ENCODE measurements around the gene IL6.
"Not testable (repeated sequence)": the region's sequence is repeated elsewhere in the genome, so short reads cannot be mapped to it uniquely, and the experiment has no call there.

The IL6 gene

GRCh38 chr7:22729180-22729825 is 2.3 kb downstream of the IL6 start:
- no peak for DNase-seq

- DNase-seq: no peak
These were observed 3.2 kb downstream of the IL6 start for GRCh38 chr7:22730066-22730710.

- DNase-seq: peak; percentile 29
These were observed 4.1 kb downstream of the IL6 start for GRCh38 chr7:22730921-22731654.

GRCh38 chr7:22731766-22732165 is 4.8 kb downstream of the IL6 start:
- no peak for DNase-seq

- DNase-seq: no peak
These were observed 5.6 kb downstream of the IL6 start for GRCh38 chr7:22732556-22733126.

- peak; percentile 19 for DNase-seq
These were observed 6.8 kb downstream of the IL6 start for GRCh38 chr7:22733761-22734160.

- no peak for DNase-seq
These were observed 16.0 kb downstream of the IL6 start for GRCh38 chr7:22743014-22743413.

GRCh38 chr7:22751341-22751740 is 24.3 kb downstream of the IL6 start:
- no peak for DNase-seq

- no peak for DNase-seq
These were observed 30.5 kb downstream of the IL6 start for GRCh38 chr7:22757338-22757994.

- DNase-seq: no peak
These were observed 31.6 kb downstream of the IL6 start for GRCh38 chr7:22758576-22758975.

- DNase-seq: no peak
These were observed 32.7 kb downstream of the IL6 start for GRCh38 chr7:22759721-22760120.

GRCh38 chr7:22762866-22763265 is 35.9 kb downstream of the IL6 start:
- DNase-seq: no peak

GRCh38 chr7:22765609-22766008 is 38.6 kb downstream of the IL6 start:
- DNase-seq: no peak

GRCh38 chr7:22771194-22771871 is 44.3 kb downstream of the IL6 start:
- no peak for DNase-seq

- DNase-seq: no peak
These were observed 44.9 kb downstream of the IL6 start for GRCh38 chr7:22771872-22772228.

- no peak for DNase-seq
These were observed 45.9 kb downstream of the IL6 start for GRCh38 chr7:22772885-22773284.

GRCh38 chr7:22776964-22777363 is 50.0 kb downstream of the IL6 start:
- DNase-seq: no peak

GRCh38 chr7:22779730-22780323 is 52.8 kb downstream of the IL6 start:
- DNase-seq: not testable (repeated sequence)

GRCh38 chr7:22781230-22781711 is 54.3 kb downstream of the IL6 start:
- DNase-seq: no peak

All from activated CD4-positive, alpha-beta T cell treated with anti-CD3 and anti-CD28 coated beads, Interleukin-2, Interleukin-6, amounts not matched to agents 100 ng/mL and 50 ng/mL, durations not matched to agents 16 hours and 8 hours (primary cell).